Cardiac muscle cell (in vitro differentiated cells and primary cell): ENCODE data around the gene UBE3B. TPM values are rescaled to one million over a fixed set of nuclear protein-coding genes. Genes with fewer than 3 reads are reported as not detected.

ENCODE experiments used
- DNase-seq, 2 donors: peaks; one replicate each; pipeline versions ENCODE4 v3.0.0 to v3.0.0-alpha.2; 2010 to 2017; ENCODE audit warnings: low read depth in 1 of 2, low spot score in 1 of 2
- H3K27ac ChIP-seq: fragments of 200-600 bp; sonication (generic); 2 replicates; pipeline ENCODE4 v1.5.1; 2016
- H3K27me3 ChIP-seq: fragments of 200-600 bp; sonication (generic); 2 replicates; pipeline ENCODE4 v1.6.0; 2016; ENCODE audit warnings: control low read depth
- H3K36me3 ChIP-seq: fragments of 200-600 bp; sonication (generic); 2 replicates; pipeline ENCODE4 v1.5.1; 2016; ENCODE audit warnings: control low read depth
- H3K4me1 ChIP-seq: fragments of 200-600 bp; sonication (generic); 2 replicates; pipeline ENCODE4 v1.8.1; 2017; ENCODE audit warnings: low read depth, mild to moderate bottlenecking, mixed run types
- H3K4me3 ChIP-seq: fragments of 200-600 bp; sonication (generic); 2 replicates; pipeline ENCODE4 v1.5.1; 2016; ENCODE audit warnings: mild to moderate bottlenecking
- H3K9me3 ChIP-seq: fragments of 200-600 bp; sonication (generic); 2 replicates; pipeline ENCODE4 v1.5.1; 2017; ENCODE audit warnings: low read depth, mild to moderate bottlenecking, control low read depth
- CTCF ChIP-seq: IDR thresholded peaks from 2 replicates; pipeline ENCODE4 v1.5.1; 2012; ENCODE audit warnings: low read depth, mild to moderate bottlenecking, low read length
- polyA plus RNA-seq: library from polyadenylated mRNA; unstranded; fragments of >200 nt; fragmentation: Nextera tagmentation; extraction: Ambion mirVana; gene quantifications from 2 replicates; pipeline ENCODE4 v1.2.1, GENCODE V29; 2016
- total RNA-seq: library from RNA; depleted of rRNA; stranded (reverse); fragments of >200 nt; gene quantifications from 2 replicates; pipeline ENCODE4 v1.2.3, GENCODE V29; 2016

Gene UBE3B
- total and polyA plus RNA-seq, 2 experiments from 2014 or later: 36.7 to 73.5 TPM

- Histone ChIP-seq H3K27me3 (no peaks in the 10 kb centered on the region), H3K36me3 (peaks cover 5% of the 10 kb centered on the region), H3K4me1 (peaks cover 9% of the 10 kb centered on the region), H3K9me3 (no peaks in the 10 kb centered on the region), H3K27ac (no peak overlapping the region), H3K4me3 (no peak overlapping the region)
- no peak for DNase-seq
- TF ChIP-seq CTCF: no peak
These were observed 84.2 kb downstream of the UBE3B start for GRCh38 chr12:109561711-109562030.

GRCh38 chr12:109562871-109563270 is 85.4 kb downstream of the UBE3B start:
- no peak overlapping the region for H3K27ac ChIP-seq
- peaks cover 6% of the 10 kb centered on the region for H3K4me1 ChIP-seq
- DNase-seq: no peak
- no peaks in the 10 kb centered on the region for H3K27me3 ChIP-seq
- peaks cover 14% of the 10 kb centered on the region for H3K36me3 ChIP-seq
- H3K4me3 ChIP-seq: no peak overlapping the region
- no peaks in the 10 kb centered on the region for H3K9me3 ChIP-seq
- no peak for TF ChIP-seq CTCF

GRCh38 chr12:109563291-109564284 is 86.2 kb downstream of the UBE3B start:
- Histone ChIP-seq H3K4me1 (no peaks in the 10 kb centered on the region), H3K36me3 (peaks cover 15% of the 10 kb centered on the region), H3K4me3 (no peak overlapping the region), H3K9me3 (no peaks in the 10 kb centered on the region), H3K27ac (peak overlapping the region; percentile 40), H3K27me3 (no peaks in the 10 kb centered on the region)
- peak in 1 of 2 donors; percentile 27 for DNase-seq
- no peak for TF ChIP-seq CTCF

- H3K27me3 ChIP-seq: no peaks in the 10 kb centered on the region
- H3K36me3 ChIP-seq: peaks cover 22% of the 10 kb centered on the region
- no peak overlapping the region for H3K4me3 ChIP-seq
- H3K9me3 ChIP-seq: no peaks in the 10 kb centered on the region
- H3K4me1 ChIP-seq: no peaks in the 10 kb centered on the region
- TF ChIP-seq CTCF: no peak
- DNase-seq: no peak
- no peak overlapping the region for H3K27ac ChIP-seq
These were observed 89.0 kb downstream of the UBE3B start for GRCh38 chr12:109566424-109566823.

- Histone ChIP-seq H3K36me3 (peaks cover 22% of the 10 kb centered on the region), H3K27me3 (no peaks in the 10 kb centered on the region), H3K9me3 (no peaks in the 10 kb centered on the region), H3K27ac (no peak overlapping the region), H3K4me1 (no peaks in the 10 kb centered on the region), H3K4me3 (no peak overlapping the region)
- TF ChIP-seq CTCF: no peak
- no peak for DNase-seq
These were observed 89.9 kb downstream of the UBE3B start for GRCh38 chr12:109567296-109567695.
